ENCODE data around the gene NHEJ1.
A peak's percentile ranks its signal among the peaks of the same experiment; 100 is the strongest.

NHEJ1 gene

DNA sequence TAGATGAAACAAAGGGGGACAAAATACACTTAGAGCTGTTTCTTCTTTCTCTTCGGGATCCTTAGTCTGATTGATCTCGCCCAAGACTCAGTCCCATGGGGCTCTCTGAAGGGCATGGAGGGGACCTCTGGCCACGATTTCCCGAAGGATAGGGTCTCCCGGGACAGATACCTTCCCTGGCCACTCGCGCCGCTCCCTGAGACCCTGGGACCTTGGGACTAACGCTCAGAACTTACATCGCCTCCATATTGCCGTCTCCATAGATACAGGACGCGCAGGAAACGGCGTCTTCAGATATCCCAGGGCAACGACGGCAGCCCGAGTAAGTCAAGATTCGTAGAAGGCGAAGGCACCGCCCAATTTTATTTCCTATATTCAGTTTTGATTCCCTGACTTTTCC is 119.4 kb downstream of the NHEJ1 start, which contains the start of gene CFAP65:
Gene CFAP65, minus strand, starts transcription at position 265 of the 400 bp plus-strand sequence. CDS start 2,468 bp downstream, outside the sequence.
- Mint-ChIP-seq H3K4me3 (peak within 1 kb of the TSS; percentile 74 to 82 (median 81)), H3K27ac (no peak within 1 kb of the TSS)
- TF ChIP-seq, protein P1, sequence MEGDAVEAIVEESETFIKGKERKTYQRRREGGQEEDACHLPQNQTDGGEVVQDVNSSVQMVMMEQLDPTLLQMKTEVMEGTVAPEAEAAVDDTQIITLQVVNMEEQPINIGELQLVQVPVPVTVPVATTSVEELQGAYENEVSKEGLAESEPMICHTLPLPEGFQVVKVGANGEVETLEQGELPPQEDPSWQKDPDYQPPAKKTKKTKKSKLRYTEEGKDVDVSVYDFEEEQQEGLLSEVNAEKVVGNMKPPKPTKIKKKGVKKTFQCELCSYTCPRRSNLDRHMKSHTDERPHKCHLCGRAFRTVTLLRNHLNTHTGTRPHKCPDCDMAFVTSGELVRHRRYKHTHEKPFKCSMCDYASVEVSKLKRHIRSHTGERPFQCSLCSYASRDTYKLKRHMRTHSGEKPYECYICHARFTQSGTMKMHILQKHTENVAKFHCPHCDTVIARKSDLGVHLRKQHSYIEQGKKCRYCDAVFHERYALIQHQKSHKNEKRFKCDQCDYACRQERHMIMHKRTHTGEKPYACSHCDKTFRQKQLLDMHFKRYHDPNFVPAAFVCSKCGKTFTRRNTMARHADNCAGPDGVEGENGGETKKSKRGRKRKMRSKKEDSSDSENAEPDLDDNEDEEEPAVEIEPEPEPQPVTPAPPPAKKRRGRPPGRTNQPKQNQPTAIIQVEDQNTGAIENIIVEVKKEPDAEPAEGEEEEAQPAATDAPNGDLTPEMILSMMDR (IDR thresholded peaks at IDR 0.05; ENCODE audit: unreplicated experiment in 3 of 3): no peak

DNA sequence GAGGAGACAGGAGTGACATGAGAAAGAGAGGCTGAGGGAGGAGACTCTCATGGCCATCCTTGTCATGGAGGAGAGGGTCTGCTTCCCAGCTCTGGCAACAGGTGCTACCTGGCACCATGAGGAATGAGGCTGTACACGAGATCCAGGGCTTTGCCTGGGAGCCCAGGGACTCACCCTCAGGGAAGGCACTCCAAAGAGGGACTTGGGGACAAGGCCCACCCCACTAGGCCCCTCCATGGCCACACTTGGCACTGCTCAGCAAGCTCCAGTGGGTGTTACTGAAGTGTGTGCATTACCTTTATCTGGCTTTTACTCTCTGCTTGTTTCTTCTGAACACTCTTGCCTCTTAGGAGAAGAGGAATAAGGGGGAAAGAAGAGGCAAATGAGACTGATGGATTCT is 122.0 kb downstream of the NHEJ1 start:
- Mint-ChIP-seq H3K27ac (no peak overlapping the region), H3K36me3 (ENCODE audit: low read depth) (no peaks in the 10 kb centered on the region), H3K4me3 (no peak overlapping the region), H3K9me3 (no peaks in the 10 kb centered on the region), H3K4me1 (peaks cover 6% of the 10 kb centered on the region), H3K27me3 (ENCODE audit: low read depth) (peaks cover 99% of the 10 kb centered on the region)
- TF ChIP-seq, protein P1 (IDR thresholded peaks at IDR 0.05; ENCODE audit: unreplicated experiment in 3 of 3): no peak

More for the DNA sequence above, 119.4 kb downstream of the NHEJ1 start, which contains the start of gene CFAP65:
- H3K36me3 Mint-ChIP-seq (ENCODE audit: low read depth): no peaks in the 10 kb centered on the region
- H3K4me1 Mint-ChIP-seq: peaks cover 6% of the 10 kb centered on the region
- no peaks in the 10 kb centered on the region for H3K9me3 Mint-ChIP-seq
- H3K27me3 Mint-ChIP-seq (ENCODE audit: low read depth): peaks cover 87% of the 10 kb centered on the region

DNA sequence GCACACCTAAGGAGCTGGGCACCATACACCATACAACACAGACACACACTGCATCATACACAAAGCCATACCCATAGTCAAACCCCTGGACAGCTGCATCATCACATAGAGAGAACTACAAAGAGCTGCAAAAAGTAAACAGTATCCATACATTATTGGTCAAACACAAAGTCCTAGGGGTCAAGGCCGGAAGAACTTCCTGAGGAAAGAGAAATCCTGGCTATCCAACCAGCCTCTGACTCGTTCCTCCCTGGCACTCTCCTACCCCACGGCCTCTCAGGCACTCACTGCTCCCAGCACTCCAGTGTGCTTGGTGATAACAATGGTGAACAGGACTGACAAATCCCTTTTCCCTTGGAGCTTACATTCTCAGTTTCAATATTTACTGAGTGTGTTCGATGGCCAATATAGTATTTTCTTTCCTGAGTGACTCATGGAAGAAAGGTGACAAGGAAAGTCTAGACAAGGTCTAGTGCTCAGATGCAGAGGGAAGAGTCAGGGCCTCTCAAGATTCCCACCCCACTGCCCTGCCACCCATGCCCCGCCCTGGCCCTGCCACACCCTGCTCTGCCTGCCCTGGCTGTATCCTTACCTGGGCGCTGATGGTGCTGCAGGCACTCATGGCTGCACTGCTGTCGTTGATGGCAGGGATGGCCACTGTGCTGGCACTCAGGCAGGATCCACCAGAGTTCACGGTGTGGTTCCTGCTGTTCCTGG is 122.7 kb downstream of the NHEJ1 start:
- Mint-ChIP-seq H3K9me3 (no peaks in the 10 kb centered on the region), H3K36me3 (ENCODE audit: low read depth) (no peaks in the 10 kb centered on the region), H3K27me3 (ENCODE audit: low read depth) (peaks cover 99% of the 10 kb centered on the region), H3K4me1 (peaks cover 6% of the 10 kb centered on the region), H3K4me3 (no peak overlapping the region), H3K27ac (no peak overlapping the region)
- TF ChIP-seq, protein P1 (IDR thresholded peaks at IDR 0.05; ENCODE audit: unreplicated experiment in 3 of 3): no peak

DNA sequence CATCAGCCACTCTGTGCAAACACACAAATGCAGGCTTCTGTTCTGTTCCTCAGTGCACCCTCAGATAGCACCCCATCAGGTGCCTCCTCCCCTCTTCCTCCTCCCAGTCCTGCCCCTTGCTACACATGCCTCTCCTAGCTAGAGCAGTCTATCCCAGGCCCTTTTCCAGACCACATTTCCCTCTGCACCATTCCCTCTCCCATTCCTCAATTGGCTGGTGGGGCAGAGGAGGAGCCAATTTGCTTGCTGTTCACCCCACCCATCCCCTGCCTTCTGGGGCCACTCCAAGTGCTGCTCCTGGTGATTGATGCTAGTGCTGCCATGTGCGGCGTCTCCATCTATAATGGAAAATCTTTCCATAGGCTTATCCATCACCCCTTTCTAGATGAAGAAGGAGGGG is 124.7 kb downstream of the NHEJ1 start:
- Mint-ChIP-seq H3K27me3 (ENCODE audit: low read depth) (peaks cover 95% of the 10 kb centered on the region), H3K4me1 (no peaks in the 10 kb centered on the region), H3K36me3 (ENCODE audit: low read depth) (no peaks in the 10 kb centered on the region), H3K27ac (no peak overlapping the region), H3K4me3 (no peak overlapping the region), H3K9me3 (no peaks in the 10 kb centered on the region)
- TF ChIP-seq, protein P1 (IDR thresholded peaks at IDR 0.05; ENCODE audit: unreplicated experiment in 3 of 3): no peak

DNA sequence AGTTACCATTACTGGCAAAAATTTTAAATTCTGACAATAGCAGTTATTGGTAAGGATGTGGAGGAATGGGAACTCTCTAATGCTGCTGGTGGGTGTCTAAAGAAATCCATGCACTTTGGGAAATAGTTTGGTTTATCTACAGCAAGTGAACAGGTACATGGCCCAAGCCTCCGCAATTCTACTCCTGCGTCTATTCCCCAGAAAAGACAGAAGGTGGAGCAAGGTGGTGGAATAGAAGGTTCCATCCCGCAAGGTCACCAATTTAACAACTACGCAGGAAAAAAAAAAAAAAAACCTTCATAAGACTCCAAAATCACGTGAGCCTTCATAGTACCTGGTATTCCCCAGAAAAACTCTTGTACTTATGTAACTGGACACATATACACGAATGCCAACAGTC is 125.8 kb downstream of the NHEJ1 start:
- Mint-ChIP-seq H3K9me3 (no peaks in the 10 kb centered on the region), H3K4me1 (no peaks in the 10 kb centered on the region), H3K4me3 (no peak overlapping the region)

More for the DNA sequence above, 125.8 kb downstream of the NHEJ1 start:
- no peak overlapping the region for H3K27ac Mint-ChIP-seq
- H3K36me3 Mint-ChIP-seq (ENCODE audit: low read depth): no peaks in the 10 kb centered on the region
- TF ChIP-seq, protein P1 (IDR thresholded peaks at IDR 0.05; ENCODE audit: unreplicated experiment in 3 of 3): no peak
- H3K27me3 Mint-ChIP-seq (ENCODE audit: low read depth): peaks cover 86% of the 10 kb centered on the region
